Fibroblast of the aortic adventitia (primary cell): ENCODE measurements around the gene SRPK1. TPM values are rescaled to one million over a fixed set of nuclear protein-coding genes. Genes with fewer than 3 reads are reported as not detected.

Experiments
- DNase-seq: peaks from one replicate; pipeline ENCODE4 v3.0.0-alpha.2; 2010; ENCODE audit warnings: low read depth
- H3K4me3 ChIP-seq: 2 replicates; pipeline ENCODE4 v1.5.1; 2011; ENCODE audit warnings: low read depth, mild to moderate bottlenecking, control low read depth, low read length, moderate library complexity
- total RNA-seq: library from RNA; depleted of rRNA; stranded (reverse); fragments of >200 nt; gene quantifications from 2 replicates; pipeline ENCODE4 v1.2.3, GENCODE V29; 2012; ENCODE audit warnings: low replicate concordance
- TF ChIP-seq, protein P1 (sequence below): IDR thresholded peaks from 2 replicates; pipeline ENCODE4 v1.5.1; 2011; ENCODE audit warnings: mild to moderate bottlenecking, low read length, control low read depth, inconsistent platforms; ENCODE audit not compliant: insufficient read depth

SRPK1 gene
- 44.6 and 86.9 TPM in 2 replicates for total RNA-seq

DNA sequence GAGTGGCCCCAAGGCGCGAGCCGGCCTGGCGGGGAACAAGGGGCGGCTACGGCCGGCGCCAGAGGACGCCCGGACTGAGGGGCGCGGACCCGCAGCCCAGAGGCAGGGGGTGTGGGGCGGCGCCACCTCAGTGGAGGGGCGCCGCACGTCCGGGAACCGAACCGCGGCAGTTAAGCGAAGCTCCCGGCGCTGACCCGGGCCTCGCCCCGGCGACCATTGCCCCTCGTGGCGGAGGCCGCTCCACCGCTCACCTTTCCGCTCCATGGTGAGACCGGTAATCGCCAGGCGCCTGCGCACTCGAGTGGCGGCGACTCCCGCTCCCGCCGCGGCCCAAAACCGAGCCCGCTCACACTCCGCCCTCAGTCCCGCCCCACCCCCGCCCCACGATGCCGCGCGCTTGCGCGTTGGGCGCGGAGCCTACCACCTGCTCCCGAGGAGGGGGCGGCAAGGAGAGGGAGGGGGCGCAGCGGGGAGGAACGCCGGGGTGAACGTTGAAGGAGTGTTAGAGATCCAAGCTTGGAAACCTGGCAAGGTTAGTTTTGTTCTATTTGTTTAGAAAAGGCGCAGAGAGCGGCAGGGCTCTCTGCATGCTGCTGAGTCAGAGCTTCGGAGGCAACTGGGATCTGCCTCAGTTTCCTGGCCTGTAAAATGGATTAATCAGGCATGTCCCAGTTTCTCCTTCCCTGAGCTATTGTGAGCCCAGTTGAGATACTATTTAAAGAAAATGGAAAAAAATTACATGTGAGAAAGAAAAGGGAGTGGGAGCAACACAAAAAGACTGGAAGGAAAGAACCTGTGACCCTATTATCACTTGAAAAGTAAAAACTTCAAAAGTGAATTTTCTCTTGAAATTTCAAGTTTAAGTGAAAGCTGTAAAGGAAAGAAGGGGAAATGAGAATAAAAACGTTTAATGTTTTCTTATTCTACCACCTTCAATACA, at the start of gene SRPK1:
TSS of gene SRPK1 (minus strand) at position 306 of the 940 bp plus-strand sequence. CDS start at position 264, 42 bp downstream.
- DNase-seq, result peak; percentile 70
- TF ChIP-seq, protein P1, sequence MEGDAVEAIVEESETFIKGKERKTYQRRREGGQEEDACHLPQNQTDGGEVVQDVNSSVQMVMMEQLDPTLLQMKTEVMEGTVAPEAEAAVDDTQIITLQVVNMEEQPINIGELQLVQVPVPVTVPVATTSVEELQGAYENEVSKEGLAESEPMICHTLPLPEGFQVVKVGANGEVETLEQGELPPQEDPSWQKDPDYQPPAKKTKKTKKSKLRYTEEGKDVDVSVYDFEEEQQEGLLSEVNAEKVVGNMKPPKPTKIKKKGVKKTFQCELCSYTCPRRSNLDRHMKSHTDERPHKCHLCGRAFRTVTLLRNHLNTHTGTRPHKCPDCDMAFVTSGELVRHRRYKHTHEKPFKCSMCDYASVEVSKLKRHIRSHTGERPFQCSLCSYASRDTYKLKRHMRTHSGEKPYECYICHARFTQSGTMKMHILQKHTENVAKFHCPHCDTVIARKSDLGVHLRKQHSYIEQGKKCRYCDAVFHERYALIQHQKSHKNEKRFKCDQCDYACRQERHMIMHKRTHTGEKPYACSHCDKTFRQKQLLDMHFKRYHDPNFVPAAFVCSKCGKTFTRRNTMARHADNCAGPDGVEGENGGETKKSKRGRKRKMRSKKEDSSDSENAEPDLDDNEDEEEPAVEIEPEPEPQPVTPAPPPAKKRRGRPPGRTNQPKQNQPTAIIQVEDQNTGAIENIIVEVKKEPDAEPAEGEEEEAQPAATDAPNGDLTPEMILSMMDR, result no peak

DNA sequence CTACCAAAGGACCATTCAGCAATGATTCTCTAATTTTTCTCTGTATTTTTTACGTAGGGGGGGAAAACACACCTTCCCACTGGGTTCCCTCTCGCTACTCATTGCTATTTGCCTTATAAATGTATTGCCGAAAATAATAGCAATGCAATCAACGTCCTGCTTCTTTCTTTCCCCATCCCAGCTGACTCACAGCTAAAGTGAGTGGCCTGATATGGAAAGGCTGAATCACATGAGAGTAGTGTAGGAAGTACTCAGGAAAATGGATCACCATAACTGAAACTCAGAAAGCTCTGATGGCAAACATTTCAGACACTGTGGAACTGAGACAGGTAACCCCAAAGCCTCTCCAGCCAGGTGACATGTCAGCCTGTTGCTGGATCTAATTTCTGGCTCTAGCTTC, 49.3 kb upstream of the SRPK1 start:
- DNase-seq, result peak; percentile 85
- H3K4me3 ChIP-seq, result no peak overlapping the region
- TF ChIP-seq, protein P1, result no peak

More for the DNA sequence above, at the start of gene SRPK1:
- peak within 1 kb of the TSS; percentile 84 for H3K4me3 ChIP-seq

DNA sequence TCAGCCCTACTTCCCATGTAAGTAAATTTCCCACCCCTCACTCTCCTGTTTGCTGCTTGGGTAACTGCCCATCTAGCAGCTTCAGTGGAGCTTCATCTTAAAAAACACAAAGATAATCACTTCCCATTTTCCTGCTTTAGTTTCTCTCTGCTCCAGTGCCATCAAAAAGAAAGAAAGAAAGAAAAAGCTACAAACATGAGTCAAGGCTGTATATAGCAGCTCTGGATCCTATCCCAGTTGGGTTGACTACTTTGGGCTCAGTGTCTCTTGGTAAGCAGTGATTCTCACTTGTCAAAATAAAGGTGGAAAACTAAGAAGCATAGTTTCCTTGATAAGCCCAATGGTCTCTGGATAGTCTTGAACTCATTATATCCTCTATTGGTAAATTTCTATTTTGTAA, 48.7 kb upstream of the SRPK1 start:
- DNase-seq, result peak; percentile 60
- no peak overlapping the region for H3K4me3 ChIP-seq
- TF ChIP-seq, protein P1, result no peak

DNA sequence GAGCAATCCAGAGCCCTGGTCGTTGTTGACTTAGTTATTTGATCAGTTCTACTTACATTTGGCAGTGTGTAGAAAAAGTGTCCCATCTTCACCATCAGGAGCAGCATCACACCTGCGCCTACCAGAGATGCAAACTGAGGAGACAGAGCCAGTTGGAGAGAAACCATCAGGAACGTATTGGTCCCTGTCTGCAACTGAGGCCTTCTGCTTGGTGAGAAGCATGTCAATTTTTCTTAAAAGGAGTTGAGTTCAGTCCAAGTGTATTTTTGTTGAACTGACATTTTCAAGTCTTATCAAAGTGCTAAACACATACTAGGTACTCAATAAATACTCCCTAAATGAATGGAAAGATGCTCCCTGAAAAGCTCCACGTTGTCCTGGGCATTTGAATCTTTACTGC, 47.9 kb upstream of the SRPK1 start:
- TF ChIP-seq, protein P1, result no peak
- no peak overlapping the region for H3K4me3 ChIP-seq
- DNase-seq, result no peak

DNA sequence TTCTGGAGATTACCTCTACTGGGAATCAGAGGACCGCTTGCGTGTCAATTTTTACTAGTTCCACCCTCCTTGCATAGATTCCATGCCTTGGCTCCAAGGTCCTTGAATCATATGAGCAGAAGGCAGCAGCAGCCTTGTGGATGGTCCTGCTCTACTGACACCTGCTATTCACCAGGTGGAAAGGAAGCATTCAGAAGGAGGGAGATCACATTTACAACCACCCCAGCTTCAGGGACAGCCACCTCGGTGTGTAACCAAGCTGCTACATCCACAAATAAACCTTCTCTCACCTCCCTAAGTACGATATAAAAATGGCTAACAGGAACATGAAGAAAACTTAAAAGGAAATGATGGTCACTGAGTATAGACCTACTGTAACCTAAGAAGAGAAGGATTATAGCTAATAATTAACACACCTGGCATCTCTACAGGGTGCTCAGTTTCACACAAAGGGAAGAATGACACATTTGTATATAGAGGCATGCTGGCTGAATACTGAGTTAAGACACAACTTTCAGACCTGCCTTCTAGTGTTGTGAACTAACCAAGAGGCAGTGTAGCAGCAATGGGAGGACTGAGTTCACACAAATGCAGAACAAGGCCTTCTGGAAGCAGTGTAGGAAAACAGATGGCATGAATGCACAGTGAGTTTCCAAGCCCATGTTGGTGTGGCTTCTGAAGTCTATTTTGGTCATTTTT, 46.3 kb upstream of the SRPK1 start:
- DNase-seq, result no peak
- TF ChIP-seq, protein P1, result no peak
- H3K4me3 ChIP-seq, result no peak overlapping the region

DNA sequence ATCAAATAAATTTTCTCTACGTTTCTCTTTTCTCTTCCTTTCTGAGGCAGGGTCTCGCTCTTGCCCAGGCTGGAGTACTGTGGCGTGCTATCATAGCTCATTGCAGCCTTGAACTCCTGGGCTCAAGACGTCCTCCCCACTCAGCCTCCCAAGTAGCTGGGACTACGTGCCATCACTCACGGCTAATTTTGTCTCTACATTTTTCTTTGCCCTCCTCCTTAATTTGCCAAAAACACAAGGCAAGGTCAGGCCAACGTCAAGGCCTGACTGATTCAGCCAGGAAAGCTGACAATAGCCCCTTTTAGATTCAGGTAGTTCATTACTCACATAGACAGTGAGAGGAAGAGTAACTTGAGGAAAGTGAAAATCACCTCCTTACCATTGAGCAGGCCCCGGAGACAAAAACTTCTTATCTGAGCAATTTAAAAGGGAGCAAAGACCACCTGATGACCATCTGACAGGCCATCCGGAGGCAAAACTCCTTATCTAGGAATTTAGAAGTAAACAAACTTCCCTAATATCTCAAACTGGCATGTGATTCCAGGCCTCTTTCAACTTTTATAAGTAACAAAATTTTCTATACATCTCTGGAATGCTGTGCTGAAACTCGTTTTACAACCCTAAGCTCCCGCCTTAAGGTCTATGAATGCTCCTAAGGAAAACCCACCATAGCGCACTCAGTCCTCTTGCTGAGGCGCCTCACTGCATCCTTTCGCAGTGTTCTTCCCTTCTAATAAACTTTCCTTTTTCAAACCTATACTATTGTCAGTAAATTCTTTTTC, 42.1 kb upstream of the SRPK1 start:
- no peak overlapping the region for H3K4me3 ChIP-seq

More for the DNA sequence above, 42.1 kb upstream of the SRPK1 start:
- DNase-seq, result no peak
- TF ChIP-seq, protein P1, result no peak
